NT2/D1 (cell line): ENCODE results near the gene GRHL3.

ENCODE experiments used
- SUZ12 ChIP-seq: IDR thresholded peaks from 2 replicates; pipeline ENCODE4 v1.6.1; 2011; ENCODE audit not compliant: insufficient read length, insufficient read depth; ENCODE audit errors: extremely low read depth
- YY1 ChIP-seq: IDR thresholded peaks from 2 replicates; pipeline ENCODE4 v1.6.1; 2011; ENCODE audit not compliant: insufficient read length, insufficient read depth
- ZNF274 ChIP-seq: IDR thresholded peaks from 2 replicates; pipeline ENCODE4 v1.6.1; 2011; ENCODE audit warnings: mild to moderate bottlenecking, low read depth, low read length

- TF ChIP-seq YY1: no peak
- TF ChIP-seq SUZ12: no peak
- no peak for TF ChIP-seq ZNF274
Observed at GRCh38 chr1:24361811-24362210, 42.7 kb downstream of the GRHL3 start.
